ENCODE measurements around the gene OCIAD1.
A peak's percentile ranks its signal among the peaks of the same experiment; 100 is the strongest.
"Not testable (repeated sequence)": the region's sequence is repeated elsewhere in the genome, so short reads cannot be mapped to it uniquely, and the experiment has no call there.

Gene OCIAD1

DNA sequence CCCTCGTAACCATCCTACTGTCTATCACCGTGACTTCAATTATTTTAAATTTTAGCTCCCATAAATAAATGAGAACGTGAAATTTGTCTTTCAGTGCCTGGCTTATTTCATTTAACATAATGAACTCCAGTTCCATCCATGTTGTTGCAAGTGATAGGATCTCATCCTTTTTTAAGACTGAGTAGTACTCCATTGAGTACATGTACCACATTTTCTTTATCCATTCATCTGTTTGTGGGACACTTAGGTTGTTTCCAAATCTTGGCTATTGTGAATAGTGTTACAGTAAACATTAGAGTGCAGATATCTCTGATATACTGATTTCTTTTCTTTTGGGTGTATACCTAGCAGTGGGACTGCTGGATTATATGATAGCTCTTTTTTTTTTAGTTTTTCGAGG is 32.8 kb downstream of the OCIAD1 start:
- TF ChIP-seq, protein P1, sequence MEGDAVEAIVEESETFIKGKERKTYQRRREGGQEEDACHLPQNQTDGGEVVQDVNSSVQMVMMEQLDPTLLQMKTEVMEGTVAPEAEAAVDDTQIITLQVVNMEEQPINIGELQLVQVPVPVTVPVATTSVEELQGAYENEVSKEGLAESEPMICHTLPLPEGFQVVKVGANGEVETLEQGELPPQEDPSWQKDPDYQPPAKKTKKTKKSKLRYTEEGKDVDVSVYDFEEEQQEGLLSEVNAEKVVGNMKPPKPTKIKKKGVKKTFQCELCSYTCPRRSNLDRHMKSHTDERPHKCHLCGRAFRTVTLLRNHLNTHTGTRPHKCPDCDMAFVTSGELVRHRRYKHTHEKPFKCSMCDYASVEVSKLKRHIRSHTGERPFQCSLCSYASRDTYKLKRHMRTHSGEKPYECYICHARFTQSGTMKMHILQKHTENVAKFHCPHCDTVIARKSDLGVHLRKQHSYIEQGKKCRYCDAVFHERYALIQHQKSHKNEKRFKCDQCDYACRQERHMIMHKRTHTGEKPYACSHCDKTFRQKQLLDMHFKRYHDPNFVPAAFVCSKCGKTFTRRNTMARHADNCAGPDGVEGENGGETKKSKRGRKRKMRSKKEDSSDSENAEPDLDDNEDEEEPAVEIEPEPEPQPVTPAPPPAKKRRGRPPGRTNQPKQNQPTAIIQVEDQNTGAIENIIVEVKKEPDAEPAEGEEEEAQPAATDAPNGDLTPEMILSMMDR (IDR thresholded peaks at IDR 0.05; ENCODE audit: insufficient read depth, low read depth, low read length, missing control alignments) = no peak
- no peak overlapping the region for H3K4me3 ChIP-seq (ENCODE audit: low read length)
- no peak for DNase-seq (ENCODE audit: low read depth)

DNA sequence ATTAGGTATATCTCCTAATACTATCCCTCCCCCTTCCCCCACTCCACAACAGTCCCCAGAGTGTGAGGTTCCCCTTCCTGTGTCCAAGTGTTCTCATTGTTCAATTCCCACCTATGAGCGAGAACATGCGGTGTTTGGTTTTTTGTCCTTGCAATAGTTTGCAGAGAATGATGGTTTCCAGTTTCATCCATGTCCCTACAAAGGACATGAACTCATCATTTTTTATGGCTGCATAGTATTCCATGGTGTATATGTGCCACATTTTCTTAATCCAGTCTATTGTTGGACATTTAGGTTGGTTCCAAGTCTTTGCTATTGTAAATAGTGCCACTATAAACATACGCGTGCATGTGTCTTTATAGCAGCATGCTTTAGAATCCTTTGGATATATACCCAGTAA is 33.8 kb downstream of the OCIAD1 start:
- not testable (repeated sequence) for DNase-seq (ENCODE audit: low read depth)

DNA sequence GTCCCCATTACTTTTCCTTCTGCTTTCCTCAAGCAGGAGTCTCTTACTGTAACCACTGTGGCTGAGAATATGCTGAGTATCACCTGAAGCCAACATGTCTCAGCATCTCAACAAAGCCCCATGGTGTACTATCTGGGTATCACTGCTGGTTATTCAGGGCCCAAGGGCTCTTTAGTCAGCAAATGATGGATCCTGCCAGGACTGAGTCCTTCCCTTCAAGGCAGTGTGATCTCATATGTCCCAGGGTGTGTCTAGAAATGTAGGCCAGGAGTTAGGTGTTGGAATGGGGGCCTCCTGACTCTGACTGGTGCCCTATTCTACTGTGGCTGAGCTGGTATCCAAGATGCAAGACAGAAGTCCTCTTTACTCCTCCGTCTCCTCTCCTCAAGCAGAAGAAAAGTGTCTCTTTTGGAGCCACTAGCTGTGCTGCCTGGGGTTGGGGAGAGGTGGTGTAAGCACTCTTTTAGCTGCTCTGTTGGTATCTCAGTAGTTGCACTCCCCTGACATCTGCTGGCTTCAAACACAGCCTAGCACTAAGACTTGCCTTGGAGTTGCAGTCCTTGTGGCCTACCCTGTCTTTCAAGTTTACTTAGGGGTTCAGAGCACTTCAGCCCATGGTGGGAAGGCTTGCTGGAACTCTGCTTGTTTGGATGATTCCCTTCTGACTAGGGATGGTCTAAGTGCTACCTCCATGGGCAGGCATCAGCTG is 47.1 kb downstream of the OCIAD1 start:
- no peak overlapping the region for H3K4me3 ChIP-seq (ENCODE audit: low read length)
- peak; percentile 93 for DNase-seq (ENCODE audit: low read depth)
- TF ChIP-seq, protein P1 (IDR thresholded peaks at IDR 0.05; ENCODE audit: insufficient read depth, low read depth, low read length, missing control alignments) = peak; percentile 14

More for the DNA sequence above, 33.8 kb downstream of the OCIAD1 start:
- not testable (repeated sequence) for H3K4me3 ChIP-seq (ENCODE audit: low read length)

DNA sequence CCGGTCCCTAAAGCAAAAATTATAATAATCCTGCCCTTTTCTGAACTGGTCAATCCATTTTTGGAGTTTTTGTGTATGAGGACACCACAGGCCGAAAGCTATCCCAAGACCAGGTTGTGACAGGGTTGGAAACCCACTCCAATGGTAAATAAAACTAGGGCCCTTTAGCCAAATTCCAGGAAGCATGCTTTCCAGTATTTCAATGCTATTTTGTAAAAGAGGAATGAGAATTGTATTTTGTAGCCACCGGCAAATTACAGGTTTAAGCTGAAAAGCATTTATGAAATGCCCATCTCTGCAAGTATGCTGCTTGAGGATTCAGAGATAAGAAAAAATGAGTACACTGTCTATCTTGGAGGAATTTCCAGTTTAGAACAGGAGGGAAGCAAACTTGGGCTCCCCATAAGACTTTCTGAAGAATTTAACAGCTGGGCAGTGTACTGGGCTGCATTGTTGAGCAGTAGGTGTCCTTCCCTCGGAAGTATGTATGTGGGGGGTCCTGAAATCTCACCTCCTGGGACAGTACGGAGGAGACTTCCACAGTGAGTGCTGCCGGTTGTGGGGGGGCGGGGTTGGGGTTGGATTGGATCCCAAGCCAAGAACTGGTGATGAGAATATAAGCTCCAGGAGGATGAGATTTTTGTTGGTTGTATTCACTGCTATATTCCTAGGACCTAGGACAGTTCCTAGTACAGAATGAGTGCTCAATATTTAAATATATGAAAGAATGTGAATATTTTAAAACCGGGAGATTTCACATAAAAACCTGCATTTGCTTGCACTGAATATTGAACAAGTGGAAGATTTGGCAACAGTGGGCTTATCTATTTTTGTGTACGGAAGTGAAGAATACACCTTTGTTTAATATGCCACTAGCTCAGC is 48.9 kb downstream of the OCIAD1 start:
- no peak overlapping the region for H3K4me3 ChIP-seq (ENCODE audit: low read length)
- TF ChIP-seq, protein P1 (IDR thresholded peaks at IDR 0.05; ENCODE audit: insufficient read depth, low read depth, low read length, missing control alignments) = no peak
- no peak for DNase-seq (ENCODE audit: low read depth)

DNA sequence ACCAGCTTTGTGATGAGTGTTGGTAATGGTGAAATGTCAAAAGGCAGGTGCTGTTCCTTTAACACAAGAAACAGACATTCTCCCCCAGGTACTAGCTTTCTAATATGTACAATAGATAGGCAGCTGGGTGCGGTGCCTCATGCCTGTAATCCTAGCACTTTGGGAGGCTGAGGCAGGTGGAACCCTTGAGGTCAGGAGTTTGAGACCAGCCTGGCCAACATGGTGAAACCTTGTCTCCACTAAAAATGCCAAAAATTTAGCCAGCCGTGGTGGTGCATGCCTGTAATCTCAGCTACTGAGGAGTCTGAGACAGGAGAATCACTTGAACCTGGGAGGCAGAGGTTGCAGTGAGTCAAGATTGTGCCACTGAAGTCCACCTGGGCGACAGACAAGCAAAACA is 50.8 kb downstream of the OCIAD1 start:
- H3K4me3 ChIP-seq (ENCODE audit: low read length); DNase-seq (ENCODE audit: low read depth): not testable (repeated sequence)

DNA sequence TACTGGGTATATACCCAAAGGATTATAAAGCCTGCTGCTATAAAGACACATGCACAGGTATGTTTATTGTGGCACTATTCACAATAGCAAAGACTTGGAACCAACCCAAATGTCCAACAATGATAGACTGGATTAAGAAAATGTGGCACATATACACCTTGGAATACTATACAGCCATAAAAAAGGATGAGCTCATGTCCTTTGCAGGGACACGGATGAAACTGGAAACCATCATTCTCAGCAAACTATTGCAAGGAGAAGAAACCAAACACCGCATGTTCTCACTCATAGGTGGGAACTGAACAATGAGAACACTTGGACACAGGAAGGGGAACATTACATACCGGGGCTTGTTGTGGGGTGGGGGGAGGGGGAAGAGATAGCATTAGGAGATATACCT is 58.9 kb downstream of the OCIAD1 start:
- DNase-seq (ENCODE audit: low read depth); H3K4me3 ChIP-seq (ENCODE audit: low read length): not testable (repeated sequence)

DNA sequence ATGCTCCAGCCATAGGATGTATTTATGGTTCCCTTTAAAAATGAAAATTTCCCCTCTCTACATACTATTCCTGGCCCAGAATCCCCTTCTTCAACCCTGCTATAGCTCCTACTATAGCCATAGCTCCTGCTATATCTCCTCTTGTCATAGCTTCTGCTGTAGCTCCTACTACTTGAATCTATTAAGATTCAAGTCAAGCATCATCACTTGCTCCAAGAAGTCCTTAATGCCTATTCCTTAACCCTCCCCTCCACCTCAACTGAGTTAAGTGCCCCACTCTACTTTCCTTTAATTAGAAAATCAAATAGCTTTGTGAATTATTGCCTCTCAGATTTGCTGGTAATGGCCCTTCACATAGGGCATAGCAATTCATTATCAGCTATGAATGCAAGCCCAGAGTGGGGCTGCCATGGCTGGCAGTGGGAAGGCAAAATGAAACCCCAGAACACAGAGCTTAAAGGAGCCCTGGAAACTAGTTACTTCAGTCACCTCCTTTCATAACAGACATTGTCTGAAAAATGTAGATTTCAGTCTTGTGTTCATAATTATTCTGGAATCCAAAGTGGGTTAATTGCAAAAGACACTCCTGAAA is 60.2 kb downstream of the OCIAD1 start:
- no peak overlapping the region for H3K4me3 ChIP-seq (ENCODE audit: low read length)
- no peak for DNase-seq (ENCODE audit: low read depth)
- TF ChIP-seq, protein P1 (IDR thresholded peaks at IDR 0.05; ENCODE audit: insufficient read depth, low read depth, low read length, missing control alignments) = no peak

DNA sequence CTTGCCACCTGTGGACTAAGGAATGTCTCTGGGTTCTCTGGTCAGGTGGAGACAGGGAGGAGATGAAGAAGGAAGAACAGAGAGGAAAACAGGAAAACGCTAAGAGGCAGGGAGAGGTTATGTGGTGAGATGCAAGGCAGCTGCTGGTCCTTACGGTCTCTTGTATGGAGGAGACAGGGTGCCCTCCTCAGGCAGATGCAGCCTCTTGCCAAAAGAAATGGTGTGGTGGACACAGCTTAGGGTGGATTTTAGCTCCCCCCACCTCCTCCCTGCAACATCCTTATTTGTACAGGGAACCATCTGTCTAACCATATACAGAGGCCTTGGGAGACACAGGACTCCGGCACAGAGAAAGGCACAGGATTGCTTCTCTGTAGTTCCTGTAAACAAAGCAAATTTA is 66.0 kb downstream of the OCIAD1 start:
- no peak for DNase-seq (ENCODE audit: low read depth)
- TF ChIP-seq, protein P1 (IDR thresholded peaks at IDR 0.05; ENCODE audit: insufficient read depth, low read depth, low read length, missing control alignments) = no peak
- H3K4me3 ChIP-seq (ENCODE audit: low read length) = no peak overlapping the region
